NCI-H2107 treated with DMSO at 0.1 percent for 48 hours (cell line): ENCODE data around the gene PFDN2.
"Not testable (repeated sequence)": the region's sequence is repeated elsewhere in the genome, so short reads cannot be mapped to it uniquely, and the experiment has no call there.

Experiments
- DNase-seq: peaks from one replicate; lab custom pipeline; 2025; ENCODE audit not compliant: unreplicated experiment; lab: John Stamatoyannopoulos, UW

The PFDN2 gene

GRCh38 chr1:161082996-161083747 lies 34.7 kb downstream of the PFDN2 start:
- DNase-seq: no peak

GRCh38 chr1:161082483-161082882 lies 35.4 kb downstream of the PFDN2 start:
- no peak for DNase-seq

- no peak for DNase-seq
Observed at GRCh38 chr1:161081519-161081918, 36.3 kb downstream of the PFDN2 start.

GRCh38 chr1:161080441-161081405 lies 37.1 kb downstream of the PFDN2 start:
- DNase-seq: no peak

- DNase-seq: no peak
Observed at GRCh38 chr1:161079436-161080110, 38.3 kb downstream of the PFDN2 start.

GRCh38 chr1:161077426-161077825 lies 40.4 kb downstream of the PFDN2 start:
- DNase-seq: no peak

GRCh38 chr1:161076410-161076809 lies 41.4 kb downstream of the PFDN2 start:
- DNase-seq: no peak

GRCh38 chr1:161074676-161075368 lies 43.0 kb downstream of the PFDN2 start:
- no peak for DNase-seq

- no peak for DNase-seq
Observed at GRCh38 chr1:161073474-161074121, 44.2 kb downstream of the PFDN2 start.

- DNase-seq: no peak
Observed at GRCh38 chr1:161072751-161073449, 44.9 kb downstream of the PFDN2 start.

GRCh38 chr1:161071886-161072371 lies 45.9 kb downstream of the PFDN2 start:
- no peak for DNase-seq

GRCh38 chr1:161070761-161071160 lies 47.1 kb downstream of the PFDN2 start:
- no peak for DNase-seq

- no peak for DNase-seq
Observed at GRCh38 chr1:161069731-161070270, 48.0 kb downstream of the PFDN2 start, which contains the start of gene ARHGAP30. ARHGAP30 (minus strand) TSS chr1:161069891; CDS start chr1:161069624, 267 bp downstream.

- DNase-seq: no peak
Observed at GRCh38 chr1:161069241-161069640, 48.6 kb downstream of the PFDN2 start.

GRCh38 chr1:161068306-161069234 lies 49.3 kb downstream of the PFDN2 start:
- no peak for DNase-seq

GRCh38 chr1:161066694-161067093 lies 51.1 kb downstream of the PFDN2 start:
- DNase-seq: no peak

- DNase-seq: not testable (repeated sequence)
Observed at GRCh38 chr1:161065681-161066080, 52.2 kb downstream of the PFDN2 start.

GRCh38 chr1:161063936-161064335 lies 53.9 kb downstream of the PFDN2 start:
- not testable (repeated sequence) for DNase-seq
